GM12892 (cell line): ENCODE measurements around the gene TLCD4.

Source experiments
- POLR2A ChIP-seq: IDR thresholded peaks from 2 replicates; pipeline ENCODE4 v1.6.1; 2011; ENCODE audit warnings: low read depth, low read length, control low read depth
- POLR2AphosphoS5 ChIP-seq: IDR thresholded peaks from 2 replicates; pipeline ENCODE4 v1.6.1; 2011; ENCODE audit warnings: low read depth, low read length, control low read depth
- TAF1 ChIP-seq: IDR thresholded peaks from 2 replicates; pipeline ENCODE4 v1.6.1; 2011; ENCODE audit warnings: low read depth, mild to moderate bottlenecking, control low read depth, low read length, borderline replicate concordance

- TF ChIP-seq POLR2AphosphoS5 (no peak), POLR2A (no peak), TAF1 (no peak)
These were observed 36.7 kb upstream of the TLCD4 start for GRCh38 chr1:95080446-95080845.
